ENCODE results near the gene WBP1L. TPM values are rescaled to one million over a fixed set of nuclear protein-coding genes. Genes with fewer than 3 reads are reported as not detected.
A peak's percentile ranks its signal among the peaks of the same experiment; 100 is the strongest.

WBP1L gene
- total and polyA plus RNA-seq, 2 of the 13 experiments (the other 11 are each of a cell fraction or from before 2014, with no cell fraction given) = 8.3 to 12.3 TPM

- TF ChIP-seq FOXC1 (CRISPR knock-in tag; IDR thresholded peaks at IDR 0.05; ENCODE audit: borderline replicate concordance) (no peak), TOE1 (CRISPR knock-in tag; IDR thresholded peaks at IDR 0.05) (no peak), ZNF362 (CRISPR knock-in tag; IDR thresholded peaks at IDR 0.05; ENCODE audit: borderline replicate concordance) (no peak), DDIT3 (CRISPR knock-in tag; IDR thresholded peaks at IDR 0.05) (no peak), NFYC (CRISPR knock-in tag; IDR thresholded peaks at IDR 0.05) (no peak), ERF (CRISPR knock-in tag; IDR thresholded peaks at IDR 0.05) (0 out of 2 replicates have a peak, but pooled peaks have one; percentile 14), THAP11 (CRISPR knock-in tag; IDR thresholded peaks at IDR 0.05) (no peak), ZNF670 (CRISPR knock-in tag; IDR thresholded peaks at IDR 0.05; ENCODE audit: borderline replicate concordance) (no peak), ZNF563 (CRISPR knock-in tag; IDR thresholded peaks at IDR 0.05) (peak; percentile 56), GMEB2 (CRISPR knock-in tag; IDR thresholded peaks at IDR 0.05; ENCODE audit: low read depth) (no peak; the same call in 1 of the 2 replicates), ZNF205 (CRISPR knock-in tag; IDR thresholded peaks at IDR 0.05) (no peak; the same call in none of the 2 replicates), TERF1 (CRISPR knock-in tag; IDR thresholded peaks at IDR 0.05) (no peak; the same call in 1 of the 2 replicates), ZSCAN20 (CRISPR knock-in tag; IDR thresholded peaks at IDR 0.05; ENCODE audit: borderline replicate concordance) (no peak), BRF2 (CRISPR knock-in tag; IDR thresholded peaks at IDR 0.05) (no peak), ZNF839 (CRISPR knock-in tag; IDR thresholded peaks at IDR 0.05; ENCODE audit: borderline replicate concordance) (0 out of 2 replicates have a peak, but pooled peaks have one; percentile 64), ZNF773 (CRISPR knock-in tag; IDR thresholded peaks at IDR 0.05; ENCODE audit: borderline replicate concordance) (no peak), ZFP36 (IDR thresholded peaks at IDR 0.05; ENCODE audit: borderline replicate concordance, low read depth, low read length, partially characterized antibody) (no peak), ZNF790 (CRISPR knock-in tag; IDR thresholded peaks at IDR 0.05; ENCODE audit: borderline replicate concordance) (no peak), CREB3 (CRISPR knock-in tag; IDR thresholded peaks at IDR 0.05) (no peak), ZFP37 (CRISPR knock-in tag; IDR thresholded peaks at IDR 0.05; ENCODE audit: borderline replicate concordance) (no peak), ZNF552 (CRISPR knock-in tag; IDR thresholded peaks at IDR 0.05; ENCODE audit: borderline replicate concordance) (no peak; the same call in 1 of the 2 replicates), ZNF136 (CRISPR knock-in tag; IDR thresholded peaks at IDR 0.05; ENCODE audit: low read depth) (0 out of 2 replicates have a peak, but pooled peaks have one; percentile 59), ZNF737 (CRISPR knock-in tag; IDR thresholded peaks at IDR 0.05; ENCODE audit: borderline replicate concordance) (no peak)
These were observed 28.9 kb upstream of the WBP1L start, which contains the start of gene SFXN2 (continued) for GRCh38 chr10:102714621-102715455.
